Measurements from ENCODE around the gene DBNDD1.
"Not testable (repeated sequence)": the region's sequence is repeated elsewhere in the genome, so short reads cannot be mapped to it uniquely, and the experiment has no call there.

Gene DBNDD1

GRCh38 chr16:90010676-90011507, 8.4 kb downstream of the DBNDD1 start:
- DNase-seq, result no peak

DNA sequence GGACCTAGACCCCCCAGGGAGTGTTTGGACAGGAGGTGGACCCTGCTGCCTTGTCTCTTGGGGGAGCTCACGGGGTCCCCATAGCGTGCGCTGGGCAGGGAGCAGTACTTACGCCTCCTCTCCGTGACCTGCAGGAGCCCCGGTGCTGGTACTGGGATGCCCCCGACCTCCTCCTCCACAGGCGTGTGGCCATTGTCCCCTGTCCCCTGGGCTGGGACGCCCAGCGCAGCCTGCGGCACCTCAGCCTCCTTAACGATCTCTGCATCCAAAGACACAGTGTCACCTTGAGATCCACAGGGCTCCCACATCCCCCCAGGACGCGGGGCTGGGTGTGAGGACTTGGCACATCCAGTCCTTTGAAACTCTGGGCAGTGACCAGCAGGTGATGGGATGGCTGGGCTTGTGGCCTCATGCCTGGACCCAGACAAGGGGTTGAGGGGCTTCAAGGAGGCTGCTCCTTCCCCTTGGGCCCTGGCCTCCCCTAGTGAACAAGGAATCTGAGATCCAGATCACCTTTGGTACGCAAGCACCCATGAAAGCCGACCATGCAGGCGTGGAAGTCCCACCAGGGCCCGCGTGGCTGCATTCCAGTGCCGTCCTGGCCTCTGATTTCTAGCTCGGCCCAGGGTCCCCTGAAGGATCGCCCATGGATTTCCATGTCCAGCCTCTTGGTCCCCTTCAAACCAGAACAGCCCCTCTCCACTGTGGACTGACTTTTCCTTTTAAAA, 9.9 kb downstream of the DBNDD1 start:
- no peak for DNase-seq

- peak; percentile 64 for DNase-seq
These were observed 10.5 kb downstream of the DBNDD1 start for GRCh38 chr16:90008708-90009145.

GRCh38 chr16:90007635-90008234, 11.5 kb downstream of the DBNDD1 start:
- DNase-seq, result not testable (repeated sequence)

- no peak for DNase-seq
These were observed 12.2 kb downstream of the DBNDD1 start for GRCh38 chr16:90007015-90007414.

GRCh38 chr16:90005956-90006663, 13.1 kb downstream of the DBNDD1 start:
- no peak for DNase-seq

DNA sequence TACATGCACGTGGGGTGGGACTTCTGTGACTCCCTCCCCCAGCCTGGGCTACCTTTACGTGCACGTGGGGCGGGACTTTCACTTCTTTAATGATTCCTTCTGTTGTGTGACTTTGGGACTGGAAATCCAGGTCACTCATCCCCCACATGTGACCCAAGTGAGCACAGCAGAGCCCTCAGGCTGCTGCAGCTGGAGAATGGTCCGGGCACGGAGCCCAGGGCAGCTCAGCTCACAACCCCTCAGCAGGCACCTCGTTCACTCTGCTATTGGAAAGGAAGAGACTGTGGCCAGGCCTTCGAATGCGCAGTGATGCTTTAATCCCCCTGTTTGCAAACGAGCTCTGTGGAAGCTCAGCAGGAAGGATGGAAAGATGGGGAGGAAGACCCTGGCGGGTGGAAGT, 14.7 kb downstream of the DBNDD1 start:
- DNase-seq, result no peak

- no peak for DNase-seq
These were observed 16.5 kb downstream of the DBNDD1 start for GRCh38 chr16:90002759-90003158.

DNA sequence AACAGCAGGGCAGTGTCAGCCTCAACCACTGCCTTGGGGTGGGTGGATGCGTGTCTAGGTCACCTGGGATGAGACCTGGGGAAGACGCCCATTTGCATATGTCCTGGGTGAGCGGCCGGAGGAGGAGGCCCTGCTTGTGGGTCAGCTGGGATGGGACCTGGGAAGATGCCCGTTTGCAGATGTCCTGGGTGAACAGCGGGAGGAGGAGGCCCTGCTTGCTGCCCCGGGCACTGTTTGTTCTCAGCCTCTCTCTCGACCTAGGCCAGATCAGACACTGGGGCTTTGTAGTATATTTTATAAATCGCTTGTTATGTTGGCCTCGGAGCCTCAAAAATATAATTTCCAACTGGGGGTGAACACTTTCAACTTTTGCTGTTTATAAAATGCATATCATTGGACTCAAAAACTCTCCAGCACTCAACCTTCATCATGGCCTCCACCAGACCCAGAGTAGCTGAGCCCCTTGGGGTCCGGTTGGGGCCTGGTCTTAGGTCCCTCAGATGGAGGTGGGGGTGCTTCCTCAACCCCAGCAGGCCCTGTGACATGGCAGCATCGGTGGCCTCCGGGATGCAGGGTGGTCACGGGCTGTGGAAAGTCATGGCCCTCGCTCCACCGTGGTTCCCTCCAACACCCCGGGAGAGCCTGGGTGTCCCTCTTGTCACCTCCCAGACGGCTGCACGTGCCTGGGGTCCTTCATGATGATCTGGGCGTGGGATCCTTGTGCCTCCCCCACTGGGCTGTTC, 17.3 kb downstream of the DBNDD1 start:
- DNase-seq, result no peak

DNA sequence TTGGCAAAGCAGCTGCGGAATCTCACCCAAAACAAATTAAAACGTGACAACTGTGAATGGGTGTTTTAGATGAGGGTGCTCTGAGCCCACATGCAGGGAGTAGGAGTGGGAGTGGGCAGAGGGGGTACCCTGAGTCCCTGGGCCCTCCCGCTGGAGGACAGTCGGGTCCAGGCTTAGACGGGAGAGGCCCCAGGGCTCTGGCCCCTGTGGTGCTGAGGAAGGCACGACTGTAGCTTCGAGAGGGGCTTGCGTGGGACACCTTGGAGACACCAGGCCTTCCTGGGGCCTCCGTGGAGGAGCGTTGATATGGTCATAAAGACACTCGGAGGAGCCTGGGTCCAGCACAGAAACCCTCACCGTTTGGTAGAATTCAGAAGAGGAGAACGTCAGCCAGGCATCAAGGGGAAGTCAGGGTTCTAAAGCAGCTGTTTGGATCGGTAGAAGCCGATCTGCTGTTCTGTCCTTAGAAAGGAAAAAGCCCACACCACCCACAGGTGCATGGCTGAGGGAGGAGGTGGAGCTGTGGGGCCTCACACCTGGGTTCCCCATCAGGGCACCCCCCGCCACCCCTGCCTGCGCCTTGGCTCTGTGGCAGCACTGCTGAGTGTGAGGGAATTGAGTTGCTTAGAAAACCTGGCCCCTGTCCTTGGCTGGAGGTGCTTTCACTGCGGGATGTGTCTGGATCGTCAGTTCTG, 18.4 kb downstream of the DBNDD1 start:
- no peak for DNase-seq

DNA sequence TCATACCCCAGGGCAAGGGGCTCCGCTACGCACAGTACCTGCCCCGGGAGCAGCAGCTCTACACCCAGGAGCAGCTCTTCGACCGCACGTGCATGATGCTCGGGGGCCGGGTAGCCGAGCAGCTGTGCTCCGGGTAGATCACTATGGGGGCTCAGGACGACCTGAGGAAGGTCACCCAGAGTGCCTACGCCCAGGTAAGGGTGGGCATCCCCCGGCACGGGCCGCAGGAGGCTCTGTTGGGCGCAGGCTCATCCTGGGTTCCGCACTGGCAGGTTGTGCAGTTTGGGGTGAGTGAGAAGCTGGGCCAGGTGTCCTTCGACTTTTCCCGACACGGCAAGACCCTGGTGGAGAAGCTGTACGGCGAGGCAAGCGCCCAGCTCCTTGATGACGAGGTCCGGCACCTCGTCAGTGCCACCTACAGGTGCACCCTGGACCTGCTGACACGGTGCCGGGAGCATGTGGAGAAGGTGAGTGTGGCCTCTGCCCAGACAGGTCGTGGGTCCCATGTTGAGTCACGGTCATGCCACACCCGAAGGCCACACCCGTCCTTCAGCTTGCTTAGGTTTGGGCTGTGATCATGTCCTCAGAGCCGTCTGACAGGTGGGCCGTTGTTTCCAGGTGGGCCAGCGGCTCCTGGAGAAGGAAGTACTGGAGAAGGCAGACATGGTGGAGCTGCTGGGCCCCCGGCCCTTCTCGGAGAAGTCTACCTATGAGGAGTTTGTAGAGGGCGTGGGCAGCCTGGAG, 19.3 kb downstream of the DBNDD1 start:
- no peak for DNase-seq

- no peak for DNase-seq
These were observed 23.1 kb downstream of the DBNDD1 start for GRCh38 chr16:89996178-89996489.

DNA sequence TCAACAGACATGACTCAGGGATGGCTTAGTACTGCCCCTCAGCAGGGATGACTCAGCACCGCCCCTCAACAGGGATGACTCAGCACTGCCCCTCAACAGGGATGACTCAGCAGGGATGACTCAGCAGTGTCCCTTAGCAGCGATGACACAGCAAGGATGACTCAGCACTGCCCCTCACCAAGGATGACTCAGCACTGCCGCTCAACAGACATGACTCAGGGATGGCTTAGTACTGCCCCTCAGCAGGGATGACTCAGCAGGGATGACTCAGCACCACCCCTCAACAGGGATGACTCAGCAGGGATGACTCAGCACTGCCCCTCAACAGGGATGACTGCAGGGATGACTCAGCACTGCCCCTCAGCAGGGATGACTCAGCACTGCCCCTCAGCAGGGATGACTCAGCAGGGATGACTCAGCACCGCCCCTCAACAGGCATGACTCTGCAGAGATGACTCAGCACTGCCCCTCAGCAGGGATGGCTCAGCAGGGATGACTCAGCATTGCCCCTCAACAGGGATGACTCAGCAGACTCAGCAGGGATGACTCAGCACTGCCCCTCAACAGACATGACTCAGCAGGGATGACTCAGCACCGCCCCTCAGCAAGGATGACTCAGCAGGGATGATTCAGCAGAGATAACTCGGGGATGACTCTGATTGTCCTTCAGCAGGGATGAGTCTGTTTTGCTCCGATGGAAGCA, 23.6 kb downstream of the DBNDD1 start:
- DNase-seq, result not testable (repeated sequence)

GRCh38 chr16:89994721-89995474, 24.4 kb downstream of the DBNDD1 start:
- DNase-seq, result not testable (repeated sequence)

GRCh38 chr16:89994389-89994720, 24.9 kb downstream of the DBNDD1 start:
- no peak for DNase-seq

- no peak for DNase-seq
These were observed 25.3 kb downstream of the DBNDD1 start for GRCh38 chr16:89993971-89994370.

DNA sequence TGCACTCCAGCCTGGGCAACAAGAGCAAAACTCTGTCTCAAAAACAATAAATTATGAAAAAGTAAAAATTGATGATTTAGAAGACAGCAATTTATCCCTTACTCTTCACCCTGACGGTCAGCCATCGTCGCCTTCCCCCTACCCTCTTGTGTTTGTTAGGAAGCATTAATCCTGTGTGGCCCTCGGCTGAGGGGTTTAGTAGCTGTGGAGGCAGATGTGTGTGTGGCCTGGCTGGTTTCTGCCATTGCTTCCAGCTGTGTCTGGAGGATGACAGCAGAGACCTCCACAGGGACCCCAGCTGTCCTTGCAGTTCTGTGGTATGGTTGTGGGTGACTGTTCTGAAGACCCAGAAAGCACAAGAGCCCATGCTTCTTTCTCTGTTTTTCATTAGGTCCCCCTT, 25.9 kb downstream of the DBNDD1 start:
- DNase-seq, result no peak

GRCh38 chr16:89990799-89991198, 28.5 kb downstream of the DBNDD1 start:
- no peak for DNase-seq

DNA sequence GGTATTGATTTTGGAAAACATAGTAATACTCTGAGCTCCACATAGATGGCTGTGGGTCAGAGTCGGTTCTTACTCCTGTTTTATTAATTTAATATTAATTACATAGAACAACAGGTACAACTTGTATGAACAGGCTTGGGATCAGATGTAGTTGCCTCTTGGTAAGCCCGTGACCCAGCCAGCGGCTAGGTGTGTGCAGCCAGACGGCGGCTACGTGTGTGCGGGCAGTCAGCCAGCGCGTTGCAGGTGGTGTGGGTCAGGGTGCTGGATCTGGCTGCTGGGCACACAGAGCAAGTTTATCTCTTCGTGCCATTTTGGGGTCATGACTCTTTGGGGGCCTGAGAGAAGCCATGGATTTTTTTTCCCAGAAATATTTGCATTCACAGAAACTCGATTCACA, 30.3 kb downstream of the DBNDD1 start:
- DNase-seq, result no peak

- no peak for DNase-seq
These were observed 32.1 kb downstream of the DBNDD1 start for GRCh38 chr16:89987169-89987568.

All from KG1 (cell line).